HG03103 (cell line): ENCODE results near the gene NLK.

Experiments
- ATAC-seq: cut with Tn5 transposase; IDR thresholded peaks from one replicate; pipeline ENCODE4 v1.9.1; 2021; ENCODE audit warnings: low read depth; ENCODE audit not compliant: unreplicated experiment

The NLK gene

DNA sequence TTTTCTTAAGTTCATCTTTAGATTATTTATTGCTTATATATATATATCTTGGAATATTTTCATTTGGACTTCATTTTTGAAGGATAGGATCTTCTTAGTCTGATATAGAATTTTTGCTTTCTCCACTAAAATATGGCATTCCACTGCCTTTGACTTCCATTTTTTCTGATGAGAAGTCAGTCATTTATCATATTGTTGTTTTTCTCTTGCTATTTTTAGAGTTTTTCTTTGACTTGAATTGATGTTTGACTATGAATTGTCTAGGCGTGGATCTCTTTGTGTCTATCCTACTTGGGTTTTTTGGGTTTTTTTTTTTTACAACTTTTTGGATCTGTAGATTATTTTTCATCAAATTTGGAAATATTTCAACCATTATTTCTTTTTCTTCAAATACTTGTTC lies 67.7 kb downstream of the NLK start:
- no peak for ATAC-seq

DNA sequence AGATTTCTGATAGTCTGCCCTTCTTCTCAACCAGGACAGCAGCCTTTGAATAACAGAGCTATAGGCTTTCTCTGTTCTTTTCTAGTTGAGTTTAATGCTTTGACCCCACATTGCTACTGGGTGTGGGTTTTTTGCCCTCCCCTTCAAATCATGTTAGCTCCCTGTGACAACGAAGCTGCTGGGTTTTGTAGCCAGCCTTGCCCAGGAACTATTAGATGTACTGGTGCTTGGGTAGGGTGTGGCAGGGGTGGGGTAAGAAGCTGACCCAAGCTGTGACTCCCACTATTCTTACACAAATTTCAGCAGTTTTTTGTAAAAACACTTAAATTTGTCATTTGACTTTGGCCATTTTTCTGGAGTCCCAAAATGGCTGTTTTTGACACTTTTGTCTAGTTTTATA lies 69.7 kb downstream of the NLK start:
- ATAC-seq = no peak

DNA sequence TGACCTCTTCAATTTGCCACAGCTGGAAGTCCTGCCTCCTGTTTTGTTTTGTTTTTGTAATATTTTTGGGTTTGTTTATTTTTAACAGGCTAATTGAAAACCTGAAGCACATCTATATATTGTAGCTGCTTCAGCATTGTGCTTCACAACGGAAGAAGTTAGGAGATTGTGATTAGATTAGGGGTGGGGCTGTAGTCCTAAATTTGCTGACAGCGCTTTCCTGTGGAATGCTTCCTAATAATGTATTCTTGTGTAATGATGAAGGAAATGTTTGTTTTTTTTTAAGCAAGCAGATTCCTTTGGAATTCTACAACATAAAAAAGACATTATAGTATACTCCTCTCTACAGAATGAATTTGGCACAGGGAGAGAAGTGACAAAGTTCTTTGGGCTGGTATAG lies 70.1 kb downstream of the NLK start:
- no peak for ATAC-seq

DNA sequence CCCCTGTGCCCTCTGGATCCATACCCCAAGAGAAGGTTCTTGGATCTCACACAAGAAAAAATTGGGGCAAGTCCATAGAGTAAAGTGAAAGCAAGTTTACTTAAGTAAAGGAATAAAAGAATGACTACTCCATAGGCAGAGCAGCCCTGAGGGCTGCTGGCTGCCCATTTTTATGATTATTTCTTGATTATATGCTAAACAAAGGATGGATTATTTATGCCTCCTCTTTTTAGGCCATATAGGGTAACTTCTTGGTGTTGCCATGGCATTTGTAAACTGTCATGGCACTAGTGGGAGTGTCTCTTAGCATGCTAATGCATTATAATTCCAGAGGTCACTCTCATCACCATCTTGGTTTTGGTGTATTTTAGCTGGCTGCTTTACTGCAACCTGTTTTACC lies 70.8 kb downstream of the NLK start:
- no peak for ATAC-seq

DNA sequence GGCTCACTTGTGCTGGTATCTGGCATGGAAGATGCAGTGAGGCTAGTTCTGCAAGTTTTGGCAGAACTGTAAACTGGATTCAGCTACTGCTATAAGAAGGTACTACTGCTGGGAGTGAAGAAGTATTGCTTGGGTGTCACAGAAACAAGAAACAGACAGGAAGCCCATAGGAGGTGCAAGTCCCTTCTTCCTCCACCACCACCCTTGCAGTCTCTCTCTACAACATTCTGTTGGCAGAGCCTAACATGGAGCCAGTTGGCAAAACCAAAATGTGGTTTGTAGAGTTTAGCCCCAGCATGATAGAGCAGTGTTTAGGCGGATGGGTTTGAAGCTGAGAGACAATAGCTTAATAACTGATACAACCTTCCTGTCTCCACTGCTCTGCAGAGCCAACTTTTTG lies 72.6 kb downstream of the NLK start:
- no peak for ATAC-seq

DNA sequence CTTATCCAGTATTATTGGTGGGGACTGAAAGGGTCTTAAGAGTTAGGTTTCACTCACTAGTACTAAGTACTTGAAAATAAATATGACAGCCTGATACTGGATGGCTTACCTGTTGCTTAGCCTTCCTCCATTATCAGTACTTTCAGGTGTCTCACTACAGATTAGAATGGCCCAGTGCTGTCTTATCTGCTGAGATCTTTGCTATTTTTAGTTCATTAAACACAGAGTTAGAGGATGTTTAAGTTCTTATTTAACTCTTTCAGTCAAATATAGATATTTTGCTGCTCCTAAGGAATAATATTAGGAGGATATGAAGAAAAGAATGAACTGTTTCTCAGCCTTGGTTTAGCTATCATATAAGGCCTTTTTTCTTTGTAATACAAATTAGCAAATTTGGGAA lies 74.8 kb downstream of the NLK start:
- ATAC-seq = no peak

DNA sequence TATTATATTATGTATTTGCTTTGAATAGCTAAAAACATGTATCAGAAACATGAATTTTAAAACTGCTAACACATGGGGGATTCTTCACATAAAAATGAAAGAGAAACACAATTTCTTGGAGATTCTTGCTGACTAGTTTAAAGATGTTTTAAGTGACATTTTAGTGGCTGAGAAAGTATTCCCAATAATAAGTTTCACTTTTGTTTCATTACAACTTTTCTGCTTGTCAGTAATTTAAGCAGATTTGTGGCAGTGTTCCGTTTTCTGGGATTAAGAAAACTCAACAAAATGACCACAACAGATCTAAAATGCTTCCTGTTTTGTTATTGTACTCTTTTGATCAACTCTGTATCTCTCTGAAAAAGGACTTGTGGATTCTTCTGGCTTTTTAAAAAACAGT lies 75.9 kb downstream of the NLK start:
- ATAC-seq = no peak

DNA sequence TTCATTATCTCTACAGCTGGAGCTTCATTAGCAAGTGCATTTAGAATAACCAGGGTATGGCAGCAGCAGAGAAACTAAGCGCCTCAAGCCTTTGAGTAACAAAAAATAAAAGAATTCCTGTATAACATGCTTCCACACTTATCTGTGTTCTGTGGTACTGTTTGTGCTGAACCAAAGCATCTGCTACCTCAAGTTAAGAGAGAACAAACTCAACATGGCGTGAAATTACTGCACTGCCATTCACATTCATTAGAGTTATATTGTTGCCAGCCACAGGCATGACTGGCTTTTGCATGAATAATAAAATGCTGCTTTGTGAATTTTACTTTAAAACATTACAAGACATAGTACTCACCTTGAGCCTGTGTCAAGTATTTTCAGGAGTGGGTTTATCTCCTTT lies 76.6 kb downstream of the NLK start:
- ATAC-seq = no peak

DNA sequence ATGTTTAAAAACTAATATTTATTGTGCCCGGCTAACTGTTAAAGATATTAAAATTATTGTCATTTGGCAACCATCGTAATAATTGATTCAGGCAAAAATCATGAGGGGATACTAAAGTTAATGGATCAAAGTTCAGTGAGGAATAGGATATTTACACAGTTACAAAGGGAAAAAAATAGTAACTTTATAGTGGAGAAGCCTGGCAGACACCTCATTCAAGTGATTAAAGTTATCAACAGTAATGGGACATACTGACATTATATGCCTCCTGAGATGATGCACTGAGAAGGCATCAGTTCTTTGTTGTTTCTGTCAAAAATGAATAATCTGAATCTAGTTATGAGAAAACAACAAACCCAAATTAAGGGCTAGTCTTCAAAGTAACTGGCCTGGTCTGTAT lies 77.1 kb downstream of the NLK start:
- ATAC-seq = no peak

DNA sequence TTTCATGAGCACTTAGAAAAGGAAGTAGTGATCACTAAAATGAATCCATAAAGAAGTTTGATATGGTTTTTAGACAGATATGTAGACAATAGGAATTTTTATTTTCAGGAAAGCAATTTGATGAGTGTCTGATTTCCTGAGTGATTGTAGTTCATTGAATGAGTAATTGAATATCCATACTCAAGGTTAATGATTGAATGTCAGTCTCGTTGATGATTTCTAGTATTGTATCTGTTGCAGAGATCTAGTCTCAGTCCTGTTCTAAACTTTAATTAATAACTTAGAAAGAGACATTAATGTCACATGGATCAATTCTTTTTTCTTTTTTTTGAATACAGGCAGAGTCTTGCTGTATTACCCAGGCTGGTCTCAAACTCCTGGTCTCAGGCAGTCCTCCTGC lies 78.3 kb downstream of the NLK start:
- no peak for ATAC-seq

DNA sequence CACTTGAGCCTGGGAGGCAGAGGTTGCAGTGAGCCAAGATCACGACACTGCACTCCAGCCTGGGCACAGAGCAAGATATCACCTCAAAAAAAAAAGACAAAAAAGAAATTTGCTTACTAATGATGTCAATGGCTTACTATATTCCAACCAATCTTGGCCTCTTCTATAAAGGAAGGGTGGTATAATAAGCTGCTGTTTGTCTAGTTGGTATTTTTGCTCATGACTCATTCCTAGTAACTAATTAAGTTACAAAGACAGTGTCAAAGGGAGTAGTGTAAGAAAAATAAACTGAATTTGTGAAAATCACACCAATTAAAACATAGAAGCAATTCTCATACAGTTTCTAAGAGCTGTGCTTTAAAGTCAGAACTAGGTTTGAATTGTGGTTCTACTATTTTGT lies 82.5 kb downstream of the NLK start:
- ATAC-seq = no peak

DNA sequence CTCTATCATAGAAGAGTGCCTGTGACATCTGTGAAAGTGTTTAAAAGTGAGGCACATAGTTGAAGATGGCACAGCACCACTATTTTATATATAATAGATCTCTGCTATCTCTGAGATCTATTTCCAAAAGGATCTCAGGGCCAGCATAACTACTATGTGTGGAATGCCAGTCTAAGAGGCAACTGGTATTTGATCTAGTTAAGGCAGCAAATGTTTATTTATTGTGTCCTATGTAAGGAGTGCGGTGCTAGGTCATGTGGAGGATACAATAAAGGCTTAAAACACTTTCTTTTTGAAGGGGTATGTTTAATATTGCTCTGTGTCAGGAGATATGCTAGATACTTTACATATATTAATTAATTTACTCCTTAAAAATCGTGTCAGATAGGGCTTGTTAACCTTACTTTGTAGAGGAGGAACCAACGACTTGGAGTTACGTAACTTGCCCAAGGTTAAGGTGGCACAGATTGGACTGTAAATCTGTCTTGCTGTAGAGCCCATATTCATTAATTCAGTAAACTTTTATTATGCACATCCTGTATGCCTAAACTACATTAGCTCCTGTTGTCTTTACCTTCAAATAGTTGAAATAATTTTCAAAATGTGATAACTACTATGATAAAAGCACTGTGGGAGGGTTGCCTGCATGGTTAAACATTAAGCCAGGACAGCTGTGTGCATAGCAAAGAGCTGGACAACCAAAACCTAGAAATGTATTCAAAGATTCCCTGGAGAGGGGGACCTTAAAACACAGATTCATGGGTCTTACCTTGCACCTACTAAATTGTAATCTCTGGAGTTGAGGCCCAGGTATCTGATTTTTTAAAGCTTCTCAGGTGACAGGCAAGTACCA lies 83.3 kb downstream of the NLK start:
- no peak for ATAC-seq

DNA sequence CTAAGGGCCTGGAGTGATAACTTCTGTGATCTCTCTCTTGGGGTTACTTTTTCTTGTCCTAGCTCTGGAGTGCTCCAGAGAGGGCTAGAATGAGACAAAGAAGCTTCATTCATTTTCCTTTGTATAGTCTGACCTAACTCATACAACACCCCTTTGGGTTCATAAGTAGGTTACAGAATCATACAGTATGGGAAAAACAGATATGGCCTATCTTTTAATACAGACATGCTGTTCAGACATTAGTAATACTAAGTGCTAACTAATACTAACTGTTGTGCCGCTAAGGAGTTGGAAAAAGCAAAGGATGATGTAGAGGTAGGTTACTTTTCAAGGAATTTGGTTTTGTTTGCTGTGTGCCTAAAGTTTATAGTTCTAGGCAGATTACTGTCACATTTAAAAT lies 84.7 kb downstream of the NLK start:
- no peak for ATAC-seq

DNA sequence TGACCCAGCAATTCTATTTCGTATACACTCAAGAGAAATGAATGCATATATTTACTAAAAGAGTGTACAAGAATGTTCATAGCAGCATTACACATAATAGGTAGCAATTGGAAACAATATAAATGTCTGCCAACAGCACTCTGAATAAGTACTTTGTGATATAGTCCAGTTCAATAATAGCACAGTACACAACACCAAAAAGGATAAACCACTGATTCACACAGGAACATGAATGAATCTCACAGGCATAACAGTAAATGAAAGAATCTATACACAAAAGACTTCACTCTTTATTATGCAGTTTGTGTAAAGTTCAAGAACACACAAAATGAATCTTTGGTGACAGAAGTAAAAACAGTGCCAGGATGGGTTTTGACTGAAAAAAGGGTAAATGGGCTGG lies 86.3 kb downstream of the NLK start:
- ATAC-seq = no peak

DNA sequence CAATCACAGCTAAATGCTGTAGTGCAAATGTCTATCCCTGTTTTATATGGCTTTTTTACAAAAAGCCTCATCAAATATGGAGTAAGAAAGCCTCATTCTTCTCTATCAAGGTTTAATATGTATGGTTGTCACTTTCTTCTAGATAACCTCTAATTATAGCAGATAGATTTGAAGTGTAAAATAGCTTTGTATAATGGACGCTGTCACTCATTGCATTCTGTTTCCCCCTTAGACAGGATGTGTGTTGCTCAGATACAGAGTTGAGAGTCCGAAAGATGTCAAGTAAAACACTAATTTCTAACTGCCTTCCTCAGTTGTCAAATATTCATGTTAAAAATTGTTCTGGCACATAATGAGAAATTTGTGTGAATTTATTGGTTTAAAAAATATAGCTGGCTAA lies 88.0 kb downstream of the NLK start:
- ATAC-seq = no peak

DNA sequence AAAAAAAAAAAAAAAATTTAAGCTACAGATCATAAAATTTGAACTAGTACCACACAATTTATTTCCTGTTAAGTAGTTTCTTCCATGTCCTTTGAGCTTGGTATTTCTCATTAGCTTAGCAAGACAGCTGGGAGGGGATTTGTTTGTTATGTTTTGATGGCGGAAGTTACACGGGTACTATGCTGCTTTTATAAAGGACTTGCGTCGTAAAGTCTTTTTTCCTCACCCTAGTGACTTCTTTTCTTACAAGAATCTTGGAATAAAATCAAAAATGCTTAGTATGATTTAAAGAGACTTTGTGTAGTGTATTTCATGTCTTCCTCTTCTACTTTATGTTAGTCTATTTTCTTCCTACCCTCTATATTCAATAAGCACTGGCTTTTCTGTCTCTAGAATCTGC lies 89.1 kb downstream of the NLK start:
- ATAC-seq = no peak

DNA sequence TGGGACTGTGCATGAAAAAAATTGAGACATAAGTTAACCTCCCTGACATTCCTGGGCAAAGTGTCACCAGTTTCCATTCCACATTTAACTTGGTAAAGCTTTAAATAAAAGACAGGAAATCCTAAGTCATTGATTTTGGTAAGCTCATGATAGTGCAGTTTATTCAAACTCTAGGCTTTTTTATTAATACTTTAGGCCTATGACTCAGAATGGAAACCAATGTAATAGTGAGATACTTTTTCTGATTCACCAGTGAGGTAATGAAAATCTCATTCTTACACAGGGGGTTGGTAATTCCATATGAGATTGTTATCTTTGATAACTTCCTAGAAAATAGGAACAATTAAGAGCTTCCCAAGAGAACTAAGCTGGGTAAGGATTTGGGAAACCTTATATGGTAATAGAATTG lies 91.1 kb downstream of the NLK start:
- ATAC-seq = no peak

DNA sequence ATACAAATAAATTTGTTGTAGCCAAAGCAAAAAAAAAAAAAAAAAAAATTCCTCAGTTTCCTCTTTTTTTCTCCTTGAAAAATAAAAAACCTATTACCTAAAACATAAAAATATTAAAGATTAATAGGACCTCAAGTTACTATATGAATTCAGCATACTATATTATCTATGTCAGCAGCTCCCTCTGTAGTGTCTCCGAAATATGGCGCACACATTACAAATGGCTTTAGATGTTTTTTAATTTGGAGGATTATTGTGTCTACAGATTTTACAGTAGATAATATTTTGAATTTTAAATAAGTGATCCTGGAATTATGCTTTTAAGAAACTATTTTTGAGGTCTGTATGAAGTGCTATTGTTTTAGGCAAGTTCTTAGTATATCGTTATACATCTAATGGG lies 94.4 kb downstream of the NLK start:
- no peak for ATAC-seq

DNA sequence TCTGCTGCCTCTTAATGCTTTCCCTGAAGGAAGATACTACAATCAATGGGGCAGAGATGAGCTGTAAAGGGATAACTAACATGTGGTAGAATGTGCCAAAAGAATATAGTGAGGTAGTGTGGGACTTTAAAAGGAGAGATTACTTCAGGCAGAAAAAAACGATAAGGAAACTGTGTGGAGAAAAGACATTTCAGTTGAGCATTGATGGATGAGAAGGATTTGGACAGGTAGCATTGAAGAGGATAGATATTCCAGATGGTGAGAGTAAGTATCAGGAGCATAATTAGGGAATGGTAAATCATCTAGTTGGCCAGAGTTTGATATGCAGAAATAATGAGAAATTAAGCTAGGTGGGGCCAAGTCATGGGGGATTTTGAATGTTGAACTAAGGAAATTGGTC lies 97.3 kb downstream of the NLK start:
- no peak for ATAC-seq

DNA sequence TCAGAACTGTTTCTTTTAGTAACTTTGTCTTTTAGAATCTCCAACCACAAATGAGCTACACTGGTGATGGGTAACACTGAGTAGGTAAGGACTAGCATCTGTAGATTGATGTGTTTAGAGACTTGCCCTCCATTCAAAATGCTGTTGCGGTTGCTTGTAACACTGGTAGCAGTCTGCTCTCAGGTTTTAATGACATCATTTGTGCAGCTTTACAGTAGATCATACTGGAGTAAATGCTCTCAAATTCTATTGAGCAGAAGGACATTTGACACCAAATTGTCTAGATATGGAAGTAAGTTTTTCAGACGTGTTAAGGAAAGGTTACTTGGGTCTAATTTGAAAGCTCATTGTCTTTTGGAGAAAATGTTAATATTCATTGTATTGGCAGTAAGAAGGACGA lies 98.8 kb downstream of the NLK start:
- no peak for ATAC-seq

DNA sequence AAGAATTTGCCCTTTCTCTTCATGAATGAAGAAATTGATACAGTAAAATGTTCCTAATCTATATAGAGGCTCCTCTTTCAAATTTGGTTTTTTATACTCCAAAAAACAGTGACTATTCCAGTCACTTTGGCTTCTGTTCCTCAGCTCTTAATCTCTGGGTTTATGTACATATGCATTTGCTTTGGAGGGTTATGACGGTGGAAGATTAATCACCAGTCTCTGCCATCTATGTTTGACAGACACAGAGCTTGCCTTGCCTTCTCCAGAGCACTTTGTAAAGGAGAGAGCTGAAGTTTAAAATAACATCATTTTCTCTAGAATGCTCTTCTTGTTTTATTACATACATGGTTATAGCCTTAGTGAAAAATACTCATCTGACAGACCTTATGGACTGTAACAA lies 99.3 kb downstream of the NLK start:
- no peak for ATAC-seq

DNA sequence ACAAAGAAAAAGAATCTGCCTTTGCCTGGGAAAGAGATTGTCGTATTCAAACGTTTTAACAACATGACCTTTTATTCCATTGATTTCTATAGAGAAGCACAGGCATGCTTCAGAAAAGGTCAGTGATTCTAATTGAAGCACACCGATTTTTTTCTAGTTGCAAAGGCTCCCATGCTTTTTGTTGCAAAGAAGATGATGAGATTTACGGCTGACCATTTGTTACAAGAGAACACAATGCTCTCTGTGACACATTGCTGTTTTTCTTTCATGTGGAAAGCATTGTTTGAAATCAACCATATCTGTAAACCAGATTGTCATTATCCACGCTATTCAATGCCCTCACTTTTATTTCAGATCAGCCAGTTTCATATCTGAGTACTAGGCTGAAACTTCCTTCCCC lies 99.8 kb downstream of the NLK start:
- ATAC-seq = no peak

DNA sequence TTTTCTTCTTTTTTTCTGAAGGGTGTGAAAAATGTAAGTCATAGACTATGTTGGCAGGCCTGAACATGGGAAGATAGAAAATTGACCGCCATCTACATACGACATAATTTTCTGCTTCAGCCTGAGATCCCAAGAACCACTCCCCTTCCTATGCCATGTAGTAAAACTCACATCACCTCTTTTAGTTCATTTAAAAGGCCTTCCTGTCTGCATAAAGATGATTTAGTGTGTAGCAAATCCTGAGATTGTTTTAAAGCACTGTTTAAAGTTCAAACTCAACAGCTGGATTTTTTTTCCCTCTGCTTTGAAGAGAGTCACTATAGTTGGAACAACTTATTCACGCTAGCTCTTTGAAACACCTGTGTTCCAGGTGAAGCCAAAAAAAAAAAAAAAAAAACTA lies 101.5 kb downstream of the NLK start:
- no peak for ATAC-seq
